ENCODE measurements around the gene DPP3. TPM values are rescaled to one million over a fixed set of nuclear protein-coding genes. Genes with fewer than 3 reads are reported as not detected.

DPP3 gene
- total RNA-seq, 1 experiment from 2014 or later: 76.2 TPM

GRCh38 chr11:66475349-66476172, 4.7 kb upstream of the DPP3 start:
- H3K4me1 ChIP-seq (replicated peaks; ENCODE audit: insufficient read depth): 0 out of 2 replicates have a peak, but pooled peaks cover under 1% of the 10 kb centered on the region
- no peaks in the 10 kb centered on the region for H3K9me2 ChIP-seq (ENCODE audit: insufficient read depth)
- DNase-seq: no peak
- intact Hi-C loops (cut with micrococcal nuclease; ENCODE audit: unreplicated experiment): no loop called here
- H4K20me1 ChIP-seq (ENCODE audit: insufficient read depth): peaks cover 6% of the 10 kb centered on the region
- H3F3A ChIP-seq (ENCODE audit: insufficient read depth, low read depth): peaks cover 6% of the 10 kb centered on the region; the same call in 1 of the 2 replicates
- no peaks in the 10 kb centered on the region for H3K9me3 ChIP-seq (ENCODE audit: insufficient read depth, low read depth)
- TF ChIP-seq, protein P1, sequence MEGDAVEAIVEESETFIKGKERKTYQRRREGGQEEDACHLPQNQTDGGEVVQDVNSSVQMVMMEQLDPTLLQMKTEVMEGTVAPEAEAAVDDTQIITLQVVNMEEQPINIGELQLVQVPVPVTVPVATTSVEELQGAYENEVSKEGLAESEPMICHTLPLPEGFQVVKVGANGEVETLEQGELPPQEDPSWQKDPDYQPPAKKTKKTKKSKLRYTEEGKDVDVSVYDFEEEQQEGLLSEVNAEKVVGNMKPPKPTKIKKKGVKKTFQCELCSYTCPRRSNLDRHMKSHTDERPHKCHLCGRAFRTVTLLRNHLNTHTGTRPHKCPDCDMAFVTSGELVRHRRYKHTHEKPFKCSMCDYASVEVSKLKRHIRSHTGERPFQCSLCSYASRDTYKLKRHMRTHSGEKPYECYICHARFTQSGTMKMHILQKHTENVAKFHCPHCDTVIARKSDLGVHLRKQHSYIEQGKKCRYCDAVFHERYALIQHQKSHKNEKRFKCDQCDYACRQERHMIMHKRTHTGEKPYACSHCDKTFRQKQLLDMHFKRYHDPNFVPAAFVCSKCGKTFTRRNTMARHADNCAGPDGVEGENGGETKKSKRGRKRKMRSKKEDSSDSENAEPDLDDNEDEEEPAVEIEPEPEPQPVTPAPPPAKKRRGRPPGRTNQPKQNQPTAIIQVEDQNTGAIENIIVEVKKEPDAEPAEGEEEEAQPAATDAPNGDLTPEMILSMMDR (conservative IDR thresholded peaks at IDR 0.05): no peak
- TF ChIP-seq EZH2 (IDR thresholded peaks at IDR 0.05; ENCODE audit: low read depth): no peak
- ChIA-PET CTCF (no interaction called here), POLR2A (ENCODE audit: unreplicated experiment) (no interaction called here)
- no peak overlapping the region for H3K27ac ChIP-seq
- H3K79me2 ChIP-seq (ENCODE audit: low read depth): peaks cover 11% of the 10 kb centered on the region; the same call in 1 of the 2 replicates
- no TSS peak for BruUV-seq (replicated peaks)
- H3K36me3 ChIP-seq (ENCODE audit: low read depth): no peaks in the 10 kb centered on the region
- no peak overlapping the region for H3K4me3 ChIP-seq
- H3K4me2 ChIP-seq: no peak overlapping the region
- no peaks in the 10 kb centered on the region for H3K27me3 ChIP-seq (ENCODE audit: insufficient read depth, low read depth)
- H2AFZ ChIP-seq: no peak overlapping the region

- no peaks in the 10 kb centered on the region for H3K9me2 ChIP-seq (ENCODE audit: insufficient read depth)
- intact Hi-C loops (cut with micrococcal nuclease; ENCODE audit: unreplicated experiment): no loop called here
- no peaks in the 10 kb centered on the region for H3K27me3 ChIP-seq (ENCODE audit: insufficient read depth, low read depth)
- no peak for TF ChIP-seq EZH2 (IDR thresholded peaks at IDR 0.05; ENCODE audit: low read depth)
- TF ChIP-seq, protein P1 (conservative IDR thresholded peaks at IDR 0.05): no peak
- H3K36me3 ChIP-seq (ENCODE audit: low read depth): no peaks in the 10 kb centered on the region
- no TSS peak for BruUV-seq (replicated peaks)
- ChIA-PET CTCF (no interaction called here), POLR2A (ENCODE audit: unreplicated experiment) (no interaction called here)
- H3K27ac ChIP-seq: no peak overlapping the region
- H3F3A ChIP-seq (ENCODE audit: insufficient read depth, low read depth): peaks cover 12% of the 10 kb centered on the region; the same call in 1 of the 2 replicates
- peaks cover 7% of the 10 kb centered on the region for H3K4me1 ChIP-seq (replicated peaks; ENCODE audit: insufficient read depth)
- H3K79me2 ChIP-seq (ENCODE audit: low read depth): peaks cover 17% of the 10 kb centered on the region
- H4K20me1 ChIP-seq (ENCODE audit: insufficient read depth): peaks cover 12% of the 10 kb centered on the region
- H3K4me3 ChIP-seq: no peak overlapping the region
- no peak overlapping the region for H3K4me2 ChIP-seq
- no peaks in the 10 kb centered on the region for H3K9me3 ChIP-seq (ENCODE audit: insufficient read depth, low read depth)
- no peak overlapping the region for H2AFZ ChIP-seq
- DNase-seq: no peak
Observed at GRCh38 chr11:66476173-66476840, 3.9 kb upstream of the DPP3 start.

- CTCF ChIA-PET: no interaction called here
- intact Hi-C loops (cut with micrococcal nuclease; ENCODE audit: unreplicated experiment): no loop called here
Observed at GRCh38 chr11:66476841-66477251, 3.4 kb upstream of the DPP3 start.

More at GRCh38 chr11:66476841-66477251, 3.4 kb upstream of the DPP3 start:
- H3K27ac ChIP-seq: no peak overlapping the region
- TF ChIP-seq, protein P1 (conservative IDR thresholded peaks at IDR 0.05): no peak
- no peak for TF ChIP-seq EZH2 (IDR thresholded peaks at IDR 0.05; ENCODE audit: low read depth)
- no peaks in the 10 kb centered on the region for H3K27me3 ChIP-seq (ENCODE audit: insufficient read depth, low read depth)
- DNase-seq: no peak
- no peaks in the 10 kb centered on the region for H3K9me3 ChIP-seq (ENCODE audit: insufficient read depth, low read depth)
- H3K79me2 ChIP-seq (ENCODE audit: low read depth): peaks cover 22% of the 10 kb centered on the region
- H3F3A ChIP-seq (ENCODE audit: insufficient read depth, low read depth): peaks cover 12% of the 10 kb centered on the region; the same call in 1 of the 2 replicates
- H3K36me3 ChIP-seq (ENCODE audit: low read depth): no peaks in the 10 kb centered on the region
- POLR2A ChIA-PET (ENCODE audit: unreplicated experiment): no interaction called here
- H2AFZ ChIP-seq: no peak overlapping the region
- peaks cover 7% of the 10 kb centered on the region for H3K4me1 ChIP-seq (replicated peaks; ENCODE audit: insufficient read depth)
- H4K20me1 ChIP-seq (ENCODE audit: insufficient read depth): peaks cover 12% of the 10 kb centered on the region
- no peak overlapping the region for H3K4me3 ChIP-seq
- no peaks in the 10 kb centered on the region for H3K9me2 ChIP-seq (ENCODE audit: insufficient read depth)
- H3K4me2 ChIP-seq: no peak overlapping the region
- BruUV-seq (replicated peaks): no TSS peak

Data from PC-9 (cell line).